Measurements from ENCODE around the gene ADIPOQ. TPM values are rescaled to one million over a fixed set of nuclear protein-coding genes. Genes with fewer than 3 reads are reported as not detected.
"Not testable (repeated sequence)": the region's sequence is repeated elsewhere in the genome, so short reads cannot be mapped to it uniquely, and the experiment has no call there.

The ADIPOQ gene
- total RNA-seq, 1 donor from 2014 or later, result 1.5 TPM

DNA sequence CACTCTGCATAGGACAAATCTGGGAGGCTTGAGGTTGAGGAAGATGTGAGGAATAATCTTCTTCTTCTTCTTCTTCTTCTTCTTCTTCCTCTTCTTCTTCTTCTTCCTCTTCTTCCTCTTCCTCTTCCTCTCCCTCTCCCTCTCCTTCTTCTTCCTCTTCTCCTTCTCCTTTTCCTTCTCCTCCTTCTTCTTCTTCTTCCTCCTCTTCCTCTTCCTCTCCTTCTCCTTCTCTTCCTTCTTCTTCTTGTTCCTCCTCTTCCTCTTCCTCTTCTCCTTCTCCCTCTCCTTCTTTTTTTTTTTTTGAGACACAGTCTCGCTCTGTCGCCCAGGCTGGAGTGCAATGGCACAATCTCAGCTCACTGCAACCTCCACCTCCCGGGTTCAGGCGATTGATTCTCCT lies 47.2 kb downstream of the ADIPOQ start:
- intact Hi-C loops (cut with DNase I); DNase-seq (ENCODE audit: low spot score): not testable (repeated sequence)

DNA sequence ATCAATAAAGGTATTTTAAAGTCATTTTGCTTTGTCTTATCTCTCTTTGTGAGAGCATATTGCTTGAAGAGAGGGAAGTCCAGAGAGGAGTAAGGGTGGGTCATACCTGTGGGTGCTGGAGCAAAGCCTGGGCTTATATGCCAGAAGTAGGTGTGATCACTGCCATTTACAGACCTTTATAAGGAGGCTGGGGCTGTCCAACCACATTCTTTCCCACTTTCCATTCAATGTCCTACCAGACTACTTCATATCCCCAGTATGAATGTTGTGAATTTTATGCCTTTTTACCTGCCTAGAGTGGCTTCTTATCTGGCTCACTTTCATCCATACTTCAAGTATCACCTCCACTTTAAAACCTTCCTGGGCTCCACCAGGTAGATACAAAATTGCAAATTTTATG lies 48.4 kb downstream of the ADIPOQ start:
- intact Hi-C loops (cut with DNase I), result no loop called here
- DNase-seq (ENCODE audit: low spot score), result no peak

DNA sequence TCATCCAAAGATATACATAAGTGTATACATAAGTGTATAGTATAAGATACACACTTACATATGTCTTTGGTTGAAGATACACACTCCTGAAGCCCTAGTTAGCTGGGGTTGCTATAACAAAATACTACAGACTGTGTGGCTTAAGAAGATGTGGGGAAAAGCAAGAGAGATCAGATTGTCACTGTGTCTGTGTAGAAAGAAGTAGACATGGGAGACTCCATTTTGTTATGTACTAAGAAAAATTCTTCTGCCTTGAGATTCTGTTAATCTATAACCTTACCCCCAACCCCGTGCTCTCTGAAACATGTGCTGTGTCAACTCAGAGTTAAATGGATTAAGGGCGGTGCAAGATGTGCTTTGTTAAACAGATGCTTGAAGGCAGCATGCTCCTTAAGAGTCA lies 50.6 kb downstream of the ADIPOQ start:
- intact Hi-C loops (cut with DNase I); DNase-seq (ENCODE audit: low spot score): not testable (repeated sequence)

DNA sequence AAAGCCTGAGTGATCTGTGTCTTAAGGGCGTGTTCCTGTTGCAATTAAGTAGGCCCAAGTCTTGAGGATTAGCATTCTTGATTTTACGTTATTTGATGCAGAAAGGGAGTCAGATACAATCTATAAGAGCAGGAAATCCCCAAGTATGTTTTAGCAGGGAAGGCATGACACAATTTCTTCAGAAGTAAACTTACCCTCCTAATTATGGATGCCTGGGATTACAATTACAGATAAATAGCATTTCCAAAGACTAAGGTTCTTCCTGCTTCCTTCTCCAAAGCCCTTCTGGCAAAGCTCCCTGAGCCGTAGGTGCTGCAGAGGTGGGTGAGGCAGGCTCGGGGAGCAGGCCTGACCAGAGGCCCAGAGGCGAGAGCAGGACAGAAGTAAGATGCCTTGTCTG lies 52.9 kb downstream of the ADIPOQ start:
- no peak for DNase-seq (ENCODE audit: low spot score)
- intact Hi-C loops (cut with DNase I), result no loop called here

- DNase-seq (ENCODE audit: low spot score), result no peak
- intact Hi-C loops (cut with DNase I), result no loop called here
Observed at GRCh38 chr3:186896006-186896405, 53.5 kb downstream of the ADIPOQ start.

DNA sequence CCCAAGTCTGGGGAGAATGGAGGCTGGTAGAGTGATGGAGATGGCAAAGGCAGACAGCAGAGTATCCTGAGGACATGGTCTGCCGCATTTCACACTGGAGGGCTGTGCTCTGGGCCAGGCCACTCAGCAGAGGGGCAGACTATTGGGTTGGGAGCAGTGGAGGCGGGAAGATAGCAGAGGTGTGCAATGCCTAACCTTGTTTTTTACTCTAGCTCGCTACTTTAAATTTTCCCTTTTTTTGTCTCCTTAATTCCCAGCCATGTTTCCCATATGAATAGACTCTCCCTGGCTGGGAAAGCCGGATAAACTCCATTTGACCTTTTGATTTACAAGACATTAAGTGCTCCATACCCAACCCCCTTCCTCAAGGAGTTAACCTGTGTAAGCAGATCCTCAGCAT lies 54.4 kb downstream of the ADIPOQ start:
- intact Hi-C loops (cut with DNase I), result no loop called here
- no peak for DNase-seq (ENCODE audit: low spot score)

DNA sequence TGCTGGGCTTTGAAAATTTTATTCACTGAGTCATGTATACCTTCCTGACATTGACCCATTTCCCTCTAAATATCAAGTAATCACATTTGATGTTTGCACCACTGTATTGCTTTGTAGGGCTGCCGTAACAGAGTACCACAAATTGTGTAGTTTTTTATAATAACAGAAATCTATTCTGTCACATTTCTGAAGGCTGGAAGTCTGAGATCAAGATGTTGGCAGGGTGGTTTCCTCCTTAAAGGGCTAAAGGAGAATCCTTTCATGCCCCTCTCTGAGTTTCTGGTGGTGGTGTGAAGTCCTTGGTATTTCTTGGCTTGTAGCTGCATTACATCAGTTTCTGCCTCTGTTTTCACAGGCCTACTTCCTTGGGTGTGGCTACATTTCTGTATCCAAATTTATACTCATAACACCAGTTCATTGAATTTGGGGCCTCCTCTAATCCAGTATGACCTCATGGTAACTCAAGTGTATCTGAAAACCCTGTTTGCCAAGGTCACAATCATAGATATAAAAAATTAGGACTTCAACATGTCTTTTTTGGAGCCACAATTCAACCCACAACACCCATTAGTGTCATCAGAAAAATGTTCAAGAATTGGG lies 58.7 kb downstream of the ADIPOQ start:
- no peak for DNase-seq (ENCODE audit: low spot score)
- intact Hi-C loops (cut with DNase I), result no loop called here

- DNase-seq (ENCODE audit: low spot score), result no peak
- intact Hi-C loops (cut with DNase I), result no loop called here
Observed at GRCh38 chr3:186902154-186902553, 59.6 kb downstream of the ADIPOQ start.

DNA sequence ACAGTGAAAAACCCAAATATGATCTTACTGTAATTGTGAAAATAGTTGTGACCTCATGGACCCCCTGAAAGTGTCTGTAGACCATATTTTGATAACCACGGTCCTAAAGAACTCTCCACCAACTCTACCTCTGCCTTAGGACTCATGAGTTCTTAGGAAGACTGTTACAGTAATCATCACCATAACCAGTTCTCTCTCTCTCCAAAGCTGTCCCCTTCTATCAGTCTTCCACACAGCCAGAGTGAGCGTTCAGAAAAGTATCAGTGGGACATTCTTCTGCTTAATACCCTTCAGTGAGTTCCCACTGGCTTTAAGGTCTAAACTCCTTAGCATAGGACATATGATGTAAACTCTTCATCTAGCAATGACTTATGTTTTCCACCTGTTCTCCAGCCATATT lies 60.2 kb downstream of the ADIPOQ start:
- intact Hi-C loops (cut with DNase I), result no loop called here
- no peak for DNase-seq (ENCODE audit: low spot score)

GRCh38 chr3:186903676-186904075 lies 61.2 kb downstream of the ADIPOQ start:
- DNase-seq (ENCODE audit: low spot score); intact Hi-C loops (cut with DNase I): not testable (repeated sequence)

- DNase-seq (ENCODE audit: low spot score); intact Hi-C loops (cut with DNase I): not testable (repeated sequence)
Observed at GRCh38 chr3:186907075-186907474, 64.6 kb downstream of the ADIPOQ start.

Other genes with a start within 250 kb of the ADIPOQ start
- gene AHSG, start 229.7 kb upstream of the ADIPOQ start, total RNA-seq, result not detected
- gene FETUB, start 202.3 kb upstream of the ADIPOQ start, total RNA-seq, result not detected
- not detected for gene HRG, start 176.7 kb upstream of the ADIPOQ start, total RNA-seq
- not detected for gene KNG1, start 125.4 kb upstream of the ADIPOQ start, total RNA-seq
- gene EIF4A2, start 59.1 kb upstream of the ADIPOQ start, total RNA-seq, result 361 TPM
- 6.4 TPM for gene RFC4, start 36.2 kb upstream of the ADIPOQ start, total RNA-seq
- gene ST6GAL1, start 87.8 kb downstream of the ADIPOQ start, total RNA-seq, result 61.8 TPM

All from cardiac septum (tissue), 1 donor.